WTC11 (cell line): ENCODE data around the gene MEOX2. TPM values are rescaled to one million over a fixed set of nuclear protein-coding genes. Genes with fewer than 3 reads are reported as not detected.
A peak's percentile ranks its signal among the peaks of the same experiment; 100 is the strongest.

Source experiments
- ATAC-seq: fragments of 200-7000 bp; cut with Tn5 transposase; 2 replicates; pipeline ENCODE4 v1.10.0; 2021; ENCODE audit warnings: mild to moderate bottlenecking, moderate library complexity
- CTCF ChIA-PET: fragments of 300-600 bp; sonication (Branson Sonifier 250); formaldehyde crosslinking; loops from one replicate; lab custom pipeline; 2021; ENCODE audit warnings: antibody characterized with exemption; lab: Charles Lee
- POLR2A ChIA-PET: fragments of 350-600 bp; sonication (Branson Sonifier 250); formaldehyde crosslinking; loops from one replicate; lab custom pipeline; 2021; ENCODE audit warnings: antibody characterized with exemption; lab: Charles Lee
- DNase-seq: peaks from one replicate; pipeline ENCODE4 v3.0.0; 2021; ENCODE audit warnings: low spot score
- H3K27ac Mint-ChIP-seq: 2 replicates; pipeline ENCODE4 v1.8.0; 2021; ENCODE audit warnings: mixed read lengths
- H3K27me3 Mint-ChIP-seq: 2 replicates; pipeline ENCODE4 v1.8.0; 2021; ENCODE audit warnings: low read depth, mild to moderate bottlenecking, moderate library complexity, mixed read lengths
- H3K36me3 Mint-ChIP-seq: 2 replicates; pipeline ENCODE4 v1.8.0; 2021; ENCODE audit warnings: mixed read lengths
- H3K4me1 Mint-ChIP-seq: 2 replicates; pipeline ENCODE4 v1.8.0; 2022; ENCODE audit warnings: mixed read lengths
- H3K4me3 Mint-ChIP-seq: 2 replicates; pipeline ENCODE4 v1.8.0; 2021; ENCODE audit warnings: mild to moderate bottlenecking, moderate library complexity, mixed read lengths
- H3K9me3 Mint-ChIP-seq: 2 replicates; pipeline ENCODE4 v1.8.0; 2021; ENCODE audit warnings: mixed read lengths
- CDX4 ChIP-seq: fragments of 250-450 bp; sonication (Bioruptor Pico); IDR thresholded peaks from 2 replicates; pipeline ENCODE4 v1.9.0; 2021; ENCODE audit warnings: moderate library complexity, mild to moderate bottlenecking, inconsistent platforms, borderline replicate concordance
- CREM ChIP-seq: sonication (generic); formaldehyde crosslinking; IDR thresholded peaks from 2 replicates; pipeline ENCODE4 v1.8.1; 2022; ENCODE audit warnings: mild to moderate bottlenecking, missing genetic modification reagents, moderate library complexity
- E2F1 ChIP-seq: sonication (generic); formaldehyde crosslinking; IDR thresholded peaks from 2 replicates; pipeline ENCODE4 v1.8.0; 2022; ENCODE audit warnings: mild to moderate bottlenecking, missing genetic modification reagents
- ELF4 ChIP-seq: sonication (generic); formaldehyde crosslinking; IDR thresholded peaks from 2 replicates; pipeline ENCODE4 v1.8.1; 2022; ENCODE audit warnings: low read depth, mild to moderate bottlenecking, moderate library complexity, missing genetic modification reagents
- GTF2I ChIP-seq: fragments of 250-450 bp; sonication (Bioruptor Pico); conservative IDR thresholded peaks from 2 replicates; pipeline ENCODE4 v1.4.0; 2021; ENCODE audit warnings: mild to moderate bottlenecking
- IRF2 ChIP-seq: sonication (generic); formaldehyde crosslinking; IDR thresholded peaks from 2 replicates; pipeline ENCODE4 v1.8.0; 2022; ENCODE audit warnings: low read depth, missing genetic modification reagents, borderline replicate concordance
- KAT7 ChIP-seq: sonication (generic); formaldehyde crosslinking; IDR thresholded peaks from 2 replicates; pipeline ENCODE4 v1.8.1; 2023; ENCODE audit warnings: missing genetic modification reagents, mild to moderate bottlenecking, borderline replicate concordance
- MLX ChIP-seq: sonication (generic); formaldehyde crosslinking; IDR thresholded peaks from 2 replicates; pipeline ENCODE4 v1.8.1; 2023; ENCODE audit warnings: mild to moderate bottlenecking, missing genetic modification reagents, moderate library complexity
- MYBL2 ChIP-seq: sonication (generic); formaldehyde crosslinking; IDR thresholded peaks from 2 replicates; pipeline ENCODE4 v1.8.1; 2023; ENCODE audit warnings: mild to moderate bottlenecking, moderate library complexity, missing genetic modification reagents
- NFATC4 ChIP-seq: fragments of 250-450 bp; sonication (Bioruptor Pico); IDR thresholded peaks from 2 replicates; pipeline ENCODE4 v1.9.0; 2021; ENCODE audit warnings: mild to moderate bottlenecking
- NFYB ChIP-seq: sonication (generic); formaldehyde crosslinking; conservative IDR thresholded peaks from 2 replicates; pipeline ENCODE4 v1.8.0; 2022; ENCODE audit warnings: low read depth, missing genetic modification reagents
- NR3C1 ChIP-seq: sonication (generic); formaldehyde crosslinking; conservative IDR thresholded peaks from 2 replicates; pipeline ENCODE4 v1.8.1; 2023; ENCODE audit warnings: low read depth, mild to moderate bottlenecking, missing genetic modification reagents
- OVOL2 ChIP-seq: fragments of 250-450 bp; sonication (Bioruptor Pico); IDR thresholded peaks from 2 replicates; pipeline ENCODE4 v1.9.0; 2021; ENCODE audit warnings: mild to moderate bottlenecking, borderline replicate concordance
- RELA ChIP-seq: sonication (generic); formaldehyde crosslinking; IDR thresholded peaks from 2 replicates; pipeline ENCODE4 v1.8.1; 2022; ENCODE audit warnings: missing genetic modification reagents, mild to moderate bottlenecking, borderline replicate concordance
- RORB ChIP-seq: fragments of 250-450 bp; sonication (Bioruptor Pico); IDR thresholded peaks from 2 replicates; pipeline ENCODE4 v1.9.0; 2021; ENCODE audit warnings: mild to moderate bottlenecking
- SMAD4 ChIP-seq: sonication (generic); formaldehyde crosslinking; IDR thresholded peaks from 2 replicates; pipeline ENCODE4 v1.8.0; 2022; ENCODE audit warnings: mild to moderate bottlenecking, missing genetic modification reagents
- TCF7 ChIP-seq: sonication (generic); formaldehyde crosslinking; IDR thresholded peaks from 2 replicates; pipeline ENCODE4 v1.8.0; 2022; ENCODE audit warnings: mild to moderate bottlenecking, low read depth, missing genetic modification reagents, moderate library complexity
- TEAD4 ChIP-seq: sonication (generic); formaldehyde crosslinking; IDR thresholded peaks from 2 replicates; pipeline ENCODE4 v1.8.0; 2022; ENCODE audit warnings: mild to moderate bottlenecking, missing genetic modification reagents
- ZNF138 ChIP-seq: sonication (generic); formaldehyde crosslinking; conservative IDR thresholded peaks from 2 replicates; pipeline ENCODE4 v1.8.1; 2022; ENCODE audit warnings: mild to moderate bottlenecking, moderate library complexity, missing genetic modification reagents
- ZNF232 ChIP-seq: sonication (generic); formaldehyde crosslinking; IDR thresholded peaks from 2 replicates; pipeline ENCODE4 v1.8.0; 2022; ENCODE audit warnings: mild to moderate bottlenecking, missing genetic modification reagents
- ZNF396 ChIP-seq: fragments of 250-450 bp; sonication (Bioruptor Pico); IDR thresholded peaks from 2 replicates; pipeline ENCODE4 v1.8.0; 2021; ENCODE audit warnings: mild to moderate bottlenecking, moderate library complexity, borderline replicate concordance
- ZNF423 ChIP-seq: fragments of 250-450 bp; sonication (Bioruptor Pico); IDR thresholded peaks from 2 replicates; pipeline ENCODE4 v2.1.2; 2022; ENCODE audit warnings: mild to moderate bottlenecking, moderate library complexity
- ZNF425 ChIP-seq: fragments of 250-450 bp; sonication (Bioruptor Pico); conservative IDR thresholded peaks from 2 replicates; pipeline ENCODE4 v1.9.0; 2021; ENCODE audit warnings: mild to moderate bottlenecking
- total RNA-seq: library from RNA; stranded (reverse); gene quantifications from 3 replicates; pipeline ENCODE4 v1.2.3, GENCODE V29; 2021
- TF ChIP-seq, protein P1 (sequence below): fragments of 250-450 bp; sonication (Bioruptor Pico); IDR thresholded peaks from 2 replicates; pipeline ENCODE4 v2.1.2; 2022; ENCODE audit warnings: mild to moderate bottlenecking, moderate library complexity
- TF ChIP-seq, protein P2 (sequence below): sonication (generic); formaldehyde crosslinking; IDR thresholded peaks from 2 replicates; pipeline ENCODE4 v1.8.1; 2022; ENCODE audit warnings: mild to moderate bottlenecking, missing genetic modification reagents, moderate library complexity, borderline replicate concordance
- TF ChIP-seq, protein P3 (sequence below): sonication (generic); formaldehyde crosslinking; IDR thresholded peaks from 2 replicates; pipeline ENCODE4 v1.8.0; 2022; ENCODE audit warnings: mild to moderate bottlenecking, missing genetic modification reagents

The MEOX2 gene
- total RNA-seq, 1 experiment from 2014 or later, result 0.07 TPM

DNA sequence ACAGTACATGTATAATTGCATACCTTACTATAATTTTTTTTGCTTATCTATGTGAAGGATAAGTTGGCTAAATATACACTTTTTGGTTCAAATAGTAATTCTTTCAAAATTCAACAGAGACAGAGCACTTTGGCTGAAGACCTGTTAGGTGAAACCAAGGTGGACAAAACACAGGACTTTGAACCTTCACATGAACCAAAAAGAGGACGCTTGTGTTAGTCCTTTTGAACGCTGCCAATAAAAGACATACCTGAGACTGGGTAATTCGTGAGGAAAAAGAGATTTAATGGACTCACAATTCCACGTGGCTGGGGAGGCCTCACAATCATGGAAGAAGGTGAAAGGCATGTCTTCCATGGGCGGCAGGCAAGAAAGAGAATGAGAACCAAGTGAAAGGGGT, 120.0 kb downstream of the MEOX2 start:
- no peak overlapping the region for H3K4me3 Mint-ChIP-seq
- H3K36me3 Mint-ChIP-seq, result no peaks in the 10 kb centered on the region
- no peaks in the 10 kb centered on the region for H3K27me3 Mint-ChIP-seq
- POLR2A ChIA-PET, result interaction anchor here (0.6 kb wide), 1 partner anchor 760 kb away, joined by 3 read pairs; no protein-coding TSS in a partner anchor
- no peak for DNase-seq
- CTCF ChIA-PET, result no interaction called here
- peaks cover 9% of the 10 kb centered on the region; the same call in 1 of the 2 replicates for H3K9me3 Mint-ChIP-seq
- H3K27ac Mint-ChIP-seq, result no peak overlapping the region
- ATAC-seq, result no peak
- H3K4me1 Mint-ChIP-seq, result peaks cover 5% of the 10 kb centered on the region
- no peak for TF ChIP-seq TEAD4 (CRISPR knock-in tag)
- TF ChIP-seq TCF7, result no peak
- TF ChIP-seq ZNF232, result no peak
- no peak for TF ChIP-seq ZNF138 (CRISPR knock-in tag)
- TF ChIP-seq, protein P1, sequence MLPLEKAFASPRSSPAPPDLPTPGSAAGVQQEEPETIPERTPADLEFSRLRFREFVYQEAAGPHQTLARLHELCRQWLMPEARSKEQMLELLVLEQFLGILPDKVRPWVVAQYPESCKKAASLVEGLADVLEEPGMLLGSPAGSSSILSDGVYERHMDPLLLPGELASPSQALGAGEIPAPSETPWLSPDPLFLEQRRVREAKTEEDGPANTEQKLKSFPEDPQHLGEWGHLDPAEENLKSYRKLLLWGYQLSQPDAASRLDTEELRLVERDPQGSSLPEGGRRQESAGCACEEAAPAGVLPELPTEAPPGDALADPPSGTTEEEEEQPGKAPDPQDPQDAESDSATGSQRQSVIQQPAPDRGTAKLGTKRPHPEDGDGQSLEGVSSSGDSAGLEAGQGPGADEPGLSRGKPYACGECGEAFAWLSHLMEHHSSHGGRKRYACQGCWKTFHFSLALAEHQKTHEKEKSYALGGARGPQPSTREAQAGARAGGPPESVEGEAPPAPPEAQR (CRISPR knock-in tag), result no peak
- no peak for TF ChIP-seq GTF2I (CRISPR knock-in tag)
- TF ChIP-seq, protein P2, sequence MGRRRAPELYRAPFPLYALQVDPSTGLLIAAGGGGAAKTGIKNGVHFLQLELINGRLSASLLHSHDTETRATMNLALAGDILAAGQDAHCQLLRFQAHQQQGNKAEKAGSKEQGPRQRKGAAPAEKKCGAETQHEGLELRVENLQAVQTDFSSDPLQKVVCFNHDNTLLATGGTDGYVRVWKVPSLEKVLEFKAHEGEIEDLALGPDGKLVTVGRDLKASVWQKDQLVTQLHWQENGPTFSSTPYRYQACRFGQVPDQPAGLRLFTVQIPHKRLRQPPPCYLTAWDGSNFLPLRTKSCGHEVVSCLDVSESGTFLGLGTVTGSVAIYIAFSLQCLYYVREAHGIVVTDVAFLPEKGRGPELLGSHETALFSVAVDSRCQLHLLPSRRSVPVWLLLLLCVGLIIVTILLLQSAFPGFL (CRISPR knock-in tag), result no peak
- TF ChIP-seq, protein P3, sequence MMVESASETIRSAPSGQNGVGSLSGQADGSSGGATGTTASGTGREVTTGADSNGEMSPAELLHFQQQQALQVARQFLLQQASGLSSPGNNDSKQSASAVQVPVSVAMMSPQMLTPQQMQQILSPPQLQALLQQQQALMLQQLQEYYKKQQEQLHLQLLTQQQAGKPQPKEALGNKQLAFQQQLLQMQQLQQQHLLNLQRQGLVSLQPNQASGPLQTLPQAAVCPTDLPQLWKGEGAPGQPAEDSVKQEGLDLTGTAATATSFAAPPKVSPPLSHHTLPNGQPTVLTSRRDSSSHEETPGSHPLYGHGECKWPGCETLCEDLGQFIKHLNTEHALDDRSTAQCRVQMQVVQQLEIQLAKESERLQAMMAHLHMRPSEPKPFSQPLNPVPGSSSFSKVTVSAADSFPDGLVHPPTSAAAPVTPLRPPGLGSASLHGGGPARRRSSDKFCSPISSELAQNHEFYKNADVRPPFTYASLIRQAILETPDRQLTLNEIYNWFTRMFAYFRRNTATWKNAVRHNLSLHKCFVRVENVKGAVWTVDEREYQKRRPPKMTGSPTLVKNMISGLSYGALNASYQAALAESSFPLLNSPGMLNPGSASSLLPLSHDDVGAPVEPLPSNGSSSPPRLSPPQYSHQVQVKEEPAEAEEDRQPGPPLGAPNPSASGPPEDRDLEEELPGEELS (CRISPR knock-in tag), result no peak
- no peak for TF ChIP-seq SMAD4 (CRISPR knock-in tag)
- TF ChIP-seq NFYB (CRISPR knock-in tag), result no peak
- no peak for TF ChIP-seq MYBL2 (CRISPR knock-in tag)
- TF ChIP-seq KAT7, result no peak
- no peak for TF ChIP-seq E2F1 (CRISPR knock-in tag)
- TF ChIP-seq OVOL2 (CRISPR knock-in tag), result no peak
- no peak for TF ChIP-seq IRF2 (CRISPR knock-in tag)
- TF ChIP-seq RELA (CRISPR knock-in tag), result no peak
- no peak for TF ChIP-seq ZNF396 (CRISPR knock-in tag)
- no peak for TF ChIP-seq NFATC4 (CRISPR knock-in tag)

DNA sequence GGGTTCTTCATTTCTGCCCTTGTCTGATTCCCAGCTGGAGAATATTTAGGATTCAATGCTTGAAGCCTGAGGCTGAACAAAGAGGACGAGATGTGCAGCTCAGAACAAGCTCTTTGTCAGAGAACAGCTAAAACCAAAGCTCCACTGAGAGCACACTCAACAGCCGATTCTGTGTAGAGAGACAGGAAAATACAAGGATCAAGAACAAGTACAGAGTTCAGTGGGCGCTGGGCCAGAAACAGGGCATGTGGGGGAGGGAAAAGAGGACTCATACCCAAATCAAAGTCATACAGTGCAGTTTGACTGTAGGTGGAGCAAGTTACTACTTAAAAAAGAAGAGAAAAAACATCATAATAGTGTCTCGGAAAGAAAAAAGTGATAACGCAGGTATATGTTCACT, 124.6 kb downstream of the MEOX2 start, which contains the start of gene AGMO:
Gene AGMO, minus strand, starts transcription at position 181 of the 400 bp plus-strand sequence.
- Mint-ChIP-seq H3K4me3 (no peak within 1 kb of the TSS), H3K27me3 (no peaks in the 10 kb centered on the region), H3K4me1 (peaks cover 18% of the 10 kb centered on the region), H3K9me3 (peaks cover 9% of the 10 kb centered on the region; the same call in 1 of the 2 replicates), H3K36me3 (no peaks in the 10 kb centered on the region), H3K27ac (peak within 1 kb of the TSS; percentile 3; the same call in 1 of the 2 replicates)
- ChIA-PET CTCF (no interaction called here), POLR2A (no interaction called here)
- no peak for ATAC-seq
- DNase-seq, result no peak
- TF ChIP-seq CDX4 (CRISPR knock-in tag) (no peak), ELF4 (CRISPR knock-in tag) (no peak), ZNF423 (CRISPR knock-in tag) (no peak), ZNF396 (CRISPR knock-in tag) (no peak), CREM (no peak), MLX (CRISPR knock-in tag) (no peak), RELA (CRISPR knock-in tag) (no peak), SMAD4 (CRISPR knock-in tag) (no peak), OVOL2 (CRISPR knock-in tag) (no peak), RORB (CRISPR knock-in tag) (no peak), ZNF425 (CRISPR knock-in tag) (no peak), NR3C1 (no peak)
